DOHH2 (cell line): ENCODE data around the gene MRTFA.

Experiments used
- H3F3A ChIP-seq: fragments of 200-600 bp; sonication (generic), shearing (Covaris generic); 2 replicates; pipeline ENCODE4 v1.6.0; 2016; ENCODE audit warnings: antibody characterized with exemption, mild to moderate bottlenecking; ENCODE audit not compliant: control insufficient read depth, insufficient read depth
- H3K27ac ChIP-seq: fragments of 200-600 bp; sonication (generic); 2 replicates; pipeline ENCODE4 v1.5.1; 2014; ENCODE audit warnings: low read depth, mild to moderate bottlenecking, low read length, moderate library complexity
- H3K27me3 ChIP-seq: fragments of 200-600 bp; sonication (generic); 2 replicates; pipeline ENCODE4 v1.6.1; 2014; ENCODE audit warnings: mild to moderate bottlenecking, low read length, mixed read lengths; ENCODE audit not compliant: control insufficient read depth
- H3K36me3 ChIP-seq: fragments of 200-600 bp; sonication (generic); 2 replicates; pipeline ENCODE4 v1.6.1; 2014; ENCODE audit warnings: mild to moderate bottlenecking, low read length, moderate library complexity, mixed read lengths; ENCODE audit not compliant: control insufficient read depth
- H3K4me1 ChIP-seq: fragments of 200-600 bp; sonication (generic); 2 replicates; pipeline ENCODE4 v1.6.1; 2014; ENCODE audit warnings: mild to moderate bottlenecking, low read length, mixed read lengths; ENCODE audit not compliant: control insufficient read depth
- H3K4me2 ChIP-seq: fragments of 200-600 bp; sonication (generic); 2 replicates; pipeline ENCODE4 v1.6.0; 2014; ENCODE audit warnings: mild to moderate bottlenecking, low read length, moderate library complexity
- H3K4me3 ChIP-seq: fragments of 200-600 bp; sonication (generic); 2 replicates; pipeline ENCODE4 v1.5.1; 2014; ENCODE audit warnings: mild to moderate bottlenecking, low read length, mixed read lengths
- H3K79me2 ChIP-seq: fragments of 200-600 bp; sonication (generic); 2 replicates; pipeline ENCODE4 v1.6.1; 2014; ENCODE audit warnings: mild to moderate bottlenecking, low read length, mixed read lengths; ENCODE audit not compliant: control insufficient read depth
- H3K9me2 ChIP-seq: fragments of 200-600 bp; sonication (generic); replicated peaks from 2 replicates; pipeline ENCODE4 v1.6.1; 2014; ENCODE audit warnings: mild to moderate bottlenecking, low read length, mixed read lengths; ENCODE audit not compliant: control insufficient read depth
- H3K9me3 ChIP-seq: fragments of 200-600 bp; sonication (generic); 2 replicates; pipeline ENCODE4 v1.6.1; 2014; ENCODE audit warnings: antibody characterized with exemption, low read length, mixed read lengths; ENCODE audit not compliant: control insufficient read depth, insufficient read depth
- H4K20me1 ChIP-seq: fragments of 200-600 bp; sonication (generic); 2 replicates; pipeline ENCODE4 v1.6.0; 2014; ENCODE audit warnings: low read depth, mild to moderate bottlenecking, antibody characterized with exemption, low read length, moderate library complexity; ENCODE audit not compliant: control insufficient read depth, insufficient read depth
- CTCF ChIP-seq: fragments of 200-600 bp; sonication (generic); IDR thresholded peaks from one replicate; pipeline ENCODE4 v1.5.1; 2014; ENCODE audit warnings: antibody characterized with exemption, mild to moderate bottlenecking, low read depth, low read length; ENCODE audit not compliant: poor library complexity, severe bottlenecking
- EZH2phosphoT487 ChIP-seq: fragments of 200-600 bp; sonication (generic); IDR thresholded peaks from 2 replicates; pipeline ENCODE4 v1.6.1; 2017; ENCODE audit warnings: borderline replicate concordance, mild to moderate bottlenecking, antibody characterized with exemption, low read length, moderate library complexity, mixed read lengths

Gene MRTFA

GRCh38 chr22:40434745-40435144 is 201.8 kb downstream of the MRTFA start:
- Histone ChIP-seq H3K36me3 (peaks cover 62% of the 10 kb centered on the region), H3K79me2 (peaks cover 68% of the 10 kb centered on the region), H3K4me3 (peak overlapping the region; percentile 74), H3K27ac (peak overlapping the region; percentile 99), H3K9me2 (no peaks in the 10 kb centered on the region), H3K27me3 (no peaks in the 10 kb centered on the region), H3K4me2 (peak overlapping the region; percentile 98), H3F3A (peaks cover 39% of the 10 kb centered on the region), H3K4me1 (peaks cover 94% of the 10 kb centered on the region), H3K9me3 (no peaks in the 10 kb centered on the region), H4K20me1 (no peaks in the 10 kb centered on the region)
- no peak for TF ChIP-seq EZH2phosphoT487
- no peak for TF ChIP-seq CTCF

- peak overlapping the region; percentile 74 for H3K4me3 ChIP-seq
- no peaks in the 10 kb centered on the region for H3K9me2 ChIP-seq
- peak overlapping the region; percentile 98 for H3K4me2 ChIP-seq
- H3F3A ChIP-seq: peaks cover 39% of the 10 kb centered on the region
- H3K36me3 ChIP-seq: peaks cover 68% of the 10 kb centered on the region
- H3K4me1 ChIP-seq: peaks cover 94% of the 10 kb centered on the region
- no peak for TF ChIP-seq CTCF
- no peak for TF ChIP-seq EZH2phosphoT487
- no peaks in the 10 kb centered on the region for H3K9me3 ChIP-seq
- H3K27me3 ChIP-seq: no peaks in the 10 kb centered on the region
- peaks cover 66% of the 10 kb centered on the region for H3K79me2 ChIP-seq
- peak overlapping the region; percentile 99 for H3K27ac ChIP-seq
- no peaks in the 10 kb centered on the region for H4K20me1 ChIP-seq
Observed at GRCh38 chr22:40434106-40434505, 202.4 kb downstream of the MRTFA start.

- Histone ChIP-seq H3K4me2 (peak overlapping the region; percentile 98), H3K27me3 (no peaks in the 10 kb centered on the region)
- TF ChIP-seq EZH2phosphoT487 (no peak), CTCF (no peak)
Observed at GRCh38 chr22:40433416-40434090, 203.0 kb downstream of the MRTFA start.

More at GRCh38 chr22:40433416-40434090, 203.0 kb downstream of the MRTFA start:
- H3K79me2 ChIP-seq: peaks cover 66% of the 10 kb centered on the region
- no peaks in the 10 kb centered on the region for H4K20me1 ChIP-seq
- H3K36me3 ChIP-seq: peaks cover 70% of the 10 kb centered on the region
- peaks cover 35% of the 10 kb centered on the region for H3F3A ChIP-seq
- H3K4me1 ChIP-seq: peaks cover 92% of the 10 kb centered on the region
- peak overlapping the region; percentile 74 for H3K4me3 ChIP-seq
- no peaks in the 10 kb centered on the region for H3K9me2 ChIP-seq
- H3K27ac ChIP-seq: peak overlapping the region; percentile 99
- H3K9me3 ChIP-seq: no peaks in the 10 kb centered on the region
